H1 (cell line): ENCODE data around the gene B4GALNT1. TPM values are rescaled to one million over a fixed set of nuclear protein-coding genes. Genes with fewer than 3 reads are reported as not detected.

Experiments used
- CTCF ChIA-PET: fragments of 300-600 bp; sonication (Branson Sonifier 250); formaldehyde crosslinking; loops from one replicate; lab custom pipeline; 2021; ENCODE audit not compliant: partially characterized antibody; lab: Charles Lee
- POLR2A ChIA-PET: fragments of 300-600 bp; sonication (Branson Sonifier 250); formaldehyde crosslinking; loops from one replicate; lab custom pipeline; 2021; ENCODE audit warnings: inconsistent platforms; ENCODE audit not compliant: partially characterized antibody; lab: Charles Lee
- DNase-seq, 2 experiments: peaks; one replicate each; pipeline versions ENCODE4 v3.0.0 to v3.0.0-alpha.2; 2010 to 2022; ENCODE audit warnings: low spot score in 2 of 2, low read depth in 1 of 2, mixed read lengths in 1 of 2
- FAIRE-seq: peaks from 2 replicates; lab custom pipeline; 2011; peaks lifted over from hg19 to GRCh38; lab: Jason Lieb, UNC
- H2AFZ ChIP-seq: 2 replicates; pipeline ENCODE4 v1.8.1; 2012; ENCODE audit warnings: low read length, inconsistent platforms
- H2AK5ac ChIP-seq: 2 replicates; pipeline ENCODE4 v1.6.1; 2013; ENCODE audit warnings: low read depth, low read length
- H2BK120ac ChIP-seq: replicated peaks from 2 replicates; pipeline ENCODE3; 2013; ENCODE audit warnings: low read depth, low read length, inconsistent platforms
- H2BK12ac ChIP-seq: 2 replicates; pipeline ENCODE4 v1.6.1; 2013; ENCODE audit warnings: low read depth, low read length
- H2BK15ac ChIP-seq: 2 replicates; pipeline ENCODE4 v1.6.1; 2013; ENCODE audit warnings: low read length
- H2BK20ac ChIP-seq: 2 replicates; pipeline ENCODE4 v1.6.1; 2013; ENCODE audit warnings: low read length
- H2BK5ac ChIP-seq: 2 replicates; pipeline ENCODE4 v1.6.1; 2013; ENCODE audit warnings: low read depth, low read length
- H3K14ac ChIP-seq: 2 replicates; pipeline ENCODE4 v1.6.1; 2013; ENCODE audit warnings: inconsistent platforms; ENCODE audit not compliant: insufficient read length
- H3K18ac ChIP-seq: 2 replicates; pipeline ENCODE4 v1.6.1; 2013; ENCODE audit warnings: low read length; ENCODE audit errors: extremely low read depth
- H3K23ac ChIP-seq: 2 replicates; pipeline ENCODE4 v1.6.1; 2013; ENCODE audit warnings: inconsistent platforms; ENCODE audit not compliant: insufficient read length
- H3K23me2 ChIP-seq: 2 replicates; pipeline ENCODE4 v1.6.1; 2013; ENCODE audit warnings: low read depth, low read length
- H3K27ac ChIP-seq: 2 replicates; pipeline ENCODE4 v1.6.1; 2011; ENCODE audit warnings: low read depth, low read length, inconsistent platforms
- H3K27me3 ChIP-seq, 4 experiments: replicated peaks in 1 of 4; 1 replicate in 1 of 4; 2 replicates in 3 of 4; pipeline versions ENCODE4 v1.6.1 to v1.8.1; 2011 to 2013; ENCODE audit warnings: low read length in 3 of 4, mild to moderate bottlenecking in 3 of 4, inconsistent platforms in 2 of 4, mixed read lengths in 2 of 4, moderate library complexity in 1 of 4; ENCODE audit not compliant: control insufficient read depth in 3 of 4, insufficient read depth in 3 of 4; ENCODE audit errors: extremely low read depth in 1 of 4
- H3K36me3 ChIP-seq, 4 experiments: 2 replicates each; pipeline versions ENCODE4 v1.6.1 to v1.8.1; 2011 to 2013; ENCODE audit warnings: mild to moderate bottlenecking in 4 of 4, low read length in 3 of 4, moderate library complexity in 2 of 4, control low read depth in 1 of 4, inconsistent platforms in 1 of 4; ENCODE audit not compliant: insufficient read depth in 4 of 4, control insufficient read depth in 2 of 4
- H3K4ac ChIP-seq: replicated peaks from 2 replicates; pipeline ENCODE3; 2013; ENCODE audit warnings: low read length, low read depth, mixed read lengths, inconsistent platforms; ENCODE audit not compliant: insufficient read length
- H3K4me1 ChIP-seq, 4 experiments: replicated peaks in 1 of 4; 1 replicate in 1 of 4; 2 replicates in 3 of 4; pipeline versions ENCODE4 v1.6.1 to v1.8.1; 2011 to 2013; ENCODE audit warnings: low read length in 3 of 4, inconsistent platforms in 2 of 4, mixed read lengths in 1 of 4; ENCODE audit not compliant: insufficient read depth in 4 of 4, control insufficient read depth in 3 of 4
- H3K4me2 ChIP-seq, 2 experiments: 2 replicates each; pipeline versions ENCODE4 v1.6.1 to v1.8.1; 2011 to 2013; ENCODE audit warnings: low read depth in 2 of 2, low read length in 2 of 2, control low read depth in 1 of 2, inconsistent platforms in 1 of 2, mild to moderate bottlenecking in 1 of 2; ENCODE audit not compliant: insufficient read depth in 1 of 2
- H3K4me3 ChIP-seq, 4 experiments: fragments of 200-600, 300-600 bp in 1 of 4; sonication (generic), shearing (Covaris generic), sonication (Bioruptor Twin) in 1 of 4; 2 replicates each; pipeline versions ENCODE4 v1.5.1 to v1.8.1; 2011 to 2016; ENCODE audit warnings: low read length in 4 of 4, low read depth in 3 of 4, control low read depth in 2 of 4, inconsistent platforms in 2 of 4, mild to moderate bottlenecking in 2 of 4, mixed read lengths in 1 of 4, moderate library complexity in 1 of 4; ENCODE audit not compliant: insufficient read depth in 2 of 4; ENCODE audit errors: extremely low read depth in 1 of 4
- H3K56ac ChIP-seq: replicated peaks from 2 replicates; pipeline ENCODE3; 2013; ENCODE audit warnings: low read depth, mild to moderate bottlenecking, mixed read lengths, low read length, inconsistent platforms; ENCODE audit not compliant: insufficient read length
- H3K79me1 ChIP-seq: 2 replicates; pipeline ENCODE4 v1.6.1; 2013; ENCODE audit warnings: low read depth, low read length, control low read depth
- H3K79me2 ChIP-seq, 2 experiments: 2 replicates each; pipeline versions ENCODE4 v1.6.1 to v1.8.1; 2012 to 2013; ENCODE audit warnings: low read length in 2 of 2, mild to moderate bottlenecking in 2 of 2, inconsistent platforms in 1 of 2; ENCODE audit not compliant: insufficient read depth in 2 of 2, control insufficient read depth in 1 of 2
- H3K9ac ChIP-seq, 4 experiments: replicated peaks in 1 of 4; 1 replicate in 1 of 4; 2 replicates in 3 of 4; pipeline versions ENCODE4 v1.6.1 to v1.8.1; 2011 to 2013; ENCODE audit warnings: low read depth in 3 of 4, low read length in 3 of 4, control low read depth in 2 of 4, mild to moderate bottlenecking in 2 of 4, moderate library complexity in 2 of 4, inconsistent platforms in 1 of 4; ENCODE audit errors: extremely low read depth in 1 of 4
- H3K9me3 ChIP-seq, 2 experiments: 2 replicates each; pipeline versions ENCODE4 v1.6.1 to v1.8.1; 2012 to 2013; ENCODE audit warnings: mild to moderate bottlenecking in 2 of 2, moderate library complexity in 2 of 2, control low read depth in 1 of 2, inconsistent platforms in 1 of 2, low read depth in 1 of 2, low read length in 1 of 2, mixed read lengths in 1 of 2; ENCODE audit not compliant: insufficient read depth in 2 of 2
- H4K20me1 ChIP-seq, 2 experiments: replicated peaks in 1 of 2; 2 replicates each; pipeline versions ENCODE3 to v1.8.1; 2011 to 2013; ENCODE audit warnings: inconsistent platforms in 2 of 2, low read length in 2 of 2, mild to moderate bottlenecking in 1 of 2; ENCODE audit not compliant: insufficient read depth in 2 of 2, control insufficient read depth in 1 of 2
- H4K5ac ChIP-seq: 2 replicates; pipeline ENCODE4 v1.6.1; 2013; ENCODE audit warnings: low read length, low read depth, mixed read lengths, inconsistent platforms; ENCODE audit not compliant: insufficient read length
- H4K8ac ChIP-seq: 2 replicates; pipeline ENCODE4 v1.8.0; 2013; ENCODE audit warnings: mild to moderate bottlenecking, moderate library complexity, low read length, inconsistent platforms; ENCODE audit not compliant: insufficient read depth; ENCODE audit errors: extremely low read depth
- H4K91ac ChIP-seq: replicated peaks from 2 replicates; pipeline ENCODE3; 2013; ENCODE audit warnings: low read length, mixed read lengths, inconsistent platforms; ENCODE audit not compliant: insufficient read length
- CREB1 ChIP-seq: IDR thresholded peaks from 2 replicates; pipeline ENCODE4 v1.6.1; 2012; ENCODE audit warnings: inconsistent platforms
- EP300 ChIP-seq, 2 experiments: IDR thresholded peaks; 1 replicate in 1 of 2; 2 replicates in 1 of 2; pipeline ENCODE4 v1.6.1; 2011 to 2012; ENCODE audit warnings: low read depth in 2 of 2, low read length in 2 of 2, mild to moderate bottlenecking in 2 of 2, borderline replicate concordance in 1 of 2, inconsistent platforms in 1 of 2, moderate library complexity in 1 of 2
- EZH2 ChIP-seq: fragments of 200-600 bp; sonication (generic); IDR thresholded peaks from 2 replicates; pipeline ENCODE4 v1.7.1; 2012; ENCODE audit warnings: low read depth, mild to moderate bottlenecking, moderate library complexity, low read length, inconsistent platforms; ENCODE audit not compliant: severe bottlenecking
- GABPA ChIP-seq: IDR thresholded peaks from 2 replicates; pipeline ENCODE4 v1.6.1; 2011; ENCODE audit warnings: mild to moderate bottlenecking, low read length, moderate library complexity, borderline replicate concordance; ENCODE audit not compliant: insufficient read depth
- HDAC2 ChIP-seq, 2 experiments: fragments of 300-600 bp in 1 of 2; sonication (generic) in 1 of 2; IDR thresholded peaks; 2 replicates each; pipeline ENCODE4 v1.6.1; 2011 to 2012; ENCODE audit warnings: low read depth in 2 of 2, low read length in 2 of 2, mild to moderate bottlenecking in 2 of 2, moderate library complexity in 2 of 2, borderline replicate concordance in 1 of 2, inconsistent platforms in 1 of 2
- NANOG ChIP-seq: IDR thresholded peaks from 2 replicates; pipeline ENCODE4 v1.6.1; 2011; ENCODE audit warnings: low read length, low read depth, mild to moderate bottlenecking, inconsistent platforms; ENCODE audit not compliant: insufficient read depth, poor library complexity, severe bottlenecking
- POLR2A ChIP-seq, 2 experiments: IDR thresholded peaks; 1 replicate in 1 of 2; 2 replicates in 1 of 2; pipeline ENCODE4 v1.6.1; 2011; ENCODE audit warnings: low read depth in 2 of 2, low read length in 2 of 2, mild to moderate bottlenecking in 2 of 2; ENCODE audit errors: control extremely low read depth in 1 of 2
- POU5F1 ChIP-seq: IDR thresholded peaks from 2 replicates; pipeline ENCODE4 v1.6.1; 2011; ENCODE audit warnings: low read depth, mild to moderate bottlenecking, low read length, moderate library complexity
- RBBP5 ChIP-seq: IDR thresholded peaks from 2 replicates; pipeline ENCODE4 v1.7.1; 2012; ENCODE audit warnings: low read depth, mild to moderate bottlenecking, inconsistent platforms, low read length, moderate library complexity, borderline replicate concordance
- SP2 ChIP-seq: IDR thresholded peaks from 2 replicates; pipeline ENCODE4 v1.6.1; 2012; ENCODE audit warnings: mild to moderate bottlenecking, low read length, inconsistent platforms
- SP4 ChIP-seq: IDR thresholded peaks from 2 replicates; pipeline ENCODE4 v1.6.1; 2012; ENCODE audit warnings: low read length, inconsistent platforms
- YY1 ChIP-seq: IDR thresholded peaks from 2 replicates; pipeline ENCODE4 v1.6.1; 2011; ENCODE audit warnings: low read depth, mild to moderate bottlenecking, low read length
- WGBS, 2 experiments: shearing (Covaris generic) in 1 of 2; methylation state at CpG; one replicate each; pipeline versions ENCODE4 v1.1.6 to v1.1.7; 2013 to 2015; ENCODE audit warnings: low lambda C conversion rate in 2 of 2, mixed read lengths in 2 of 2, inconsistent platforms in 1 of 2, low coverage in 1 of 2, missing lambda C conversion rate in 1 of 2; ENCODE audit not compliant: insufficient replicate concordance in 2 of 2, insufficient coverage in 1 of 2, insufficient read length in 1 of 2; ENCODE audit errors: extremely low coverage in 1 of 2, missing lambda C conversion rate in 1 of 2; 5-methylcytosine and 5-hydroxymethylcytosine counted together
- polyA plus RNA-seq, 7 experiments: library from polyadenylated mRNA; depleted of rRNA in 3 of 7; stranded (reverse) in 5 of 7; unstranded in 2 of 7; fragments of >200 nt in 5 of 7; fragments of 200-250 nt in 2 of 7; gene quantifications; 1 replicate in 5 of 7; 2 replicates in 1 of 7; 4 replicates in 1 of 7; pipeline versions ENCODE4 v1.2.1 to v1.2.3, GENCODE V29; 2011 to 2013; ENCODE audit warnings: missing spikeins in 2 of 7, mixed read lengths in 2 of 7
- total RNA-seq: library from RNA; stranded (reverse); fragmentation: NEBNext Ultra II Directional; extraction: Animal tissue kit (Norgen Biotek cat#: 25700); gene quantifications from 2 replicates; pipeline ENCODE4 v1.2.1, GENCODE V29; 2021
- TF ChIP-seq, protein P1 (sequence below): IDR thresholded peaks from 2 replicates; pipeline ENCODE4 v1.6.1; 2011; ENCODE audit warnings: low read depth, mild to moderate bottlenecking, low read length; ENCODE audit not compliant: insufficient read depth

The B4GALNT1 gene
- total and polyA plus RNA-seq, 2 of the 8 experiments (the other 6 are each of a cell fraction or from before 2014, with no cell fraction given), result 1.5 to 2.3 TPM

GRCh38 chr12:57617942-57618341 lies 15.1 kb downstream of the B4GALNT1 start:
- Histone ChIP-seq H2BK15ac (no peak overlapping the region), H3K14ac (no peak overlapping the region), H3K27ac (no peak overlapping the region), H3K9me3 (no peaks in the 10 kb centered on the region; a peak in 1 of 4 replicates), H4K20me1 (peaks cover 0 to 30% of the 10 kb centered on the region in 2 experiments), H3K79me1 (0 out of 2 replicates have a peak, but pooled peaks cover 1% of the 10 kb centered on the region), H3K23me2 (peaks cover 7% of the 10 kb centered on the region; the same call in 1 of the 2 replicates), H2BK20ac (no peak overlapping the region), H3K4me2 (no peak overlapping the region; a peak in 1 of 4 replicates), H3K56ac (no peak overlapping the region), H3K23ac (no peak overlapping the region), H4K8ac (no peak overlapping the region), H3K9ac (no peak overlapping the region), H3K18ac (no peak overlapping the region), H3K4ac (no peak overlapping the region), H2AFZ (no peak overlapping the region), H4K91ac (no peak overlapping the region), H3K4me1 (peaks cover 2 to 21% (median 14%) of the 10 kb centered on the region in 4 experiments), H2BK5ac (no peak overlapping the region), H3K36me3 (no peaks in the 10 kb centered on the region), H2BK12ac (no peak overlapping the region), H3K4me3 (no peak overlapping the region), H3K79me2 (no peaks in the 10 kb centered on the region), H4K5ac (no peak overlapping the region), H3K27me3 (peaks cover 58 to 95% (median 93%) of the 10 kb centered on the region in 4 experiments), H2BK120ac (no peak overlapping the region), H2AK5ac (no peak overlapping the region)
- no peak for DNase-seq
- CTCF ChIA-PET, result no interaction called here
- no peak for FAIRE-seq
- POLR2A ChIA-PET, result interaction anchor here (3.6 kb wide), 1 partner anchor 8 kb away, joined by 45 read pairs; the partner anchor contains the start of gene ARHGEF25
- 74% methylated on average over 11 of the region's 11 CpGs; no CpG with 5 or more reads in 1 of the 2 experiments for WGBS, 2 experiments
- TF ChIP-seq YY1 (no peak), EP300 (IDR thresholded peaks at IDR 0.05; ENCODE audit: borderline replicate concordance in 1 of 2, low read depth in 2 of 2, low read length in 2 of 2) (no peak), CREB1 (no peak), SP4 (no peak), HDAC2 (IDR thresholded peaks at IDR 0.05; ENCODE audit: borderline replicate concordance in 1 of 2, low read depth in 2 of 2, low read length in 2 of 2) (no peak), POU5F1 (no peak), EZH2 (no peak), SP2 (no peak), RBBP5 (no peak), NANOG (no peak), POLR2A (IDR thresholded peaks at IDR 0.05; ENCODE audit: control extremely low read depth in 1 of 2, low read depth in 2 of 2, low read length in 2 of 2) (no peak), GABPA (no peak)
- TF ChIP-seq, protein P1, sequence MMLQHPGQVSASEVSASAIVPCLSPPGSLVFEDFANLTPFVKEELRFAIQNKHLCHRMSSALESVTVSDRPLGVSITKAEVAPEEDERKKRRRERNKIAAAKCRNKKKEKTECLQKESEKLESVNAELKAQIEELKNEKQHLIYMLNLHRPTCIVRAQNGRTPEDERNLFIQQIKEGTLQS, result no peak
